PC-9 (cell line): ENCODE data around the gene LRRC28.

Experiments
- EZH2 ChIP-seq: fragments of 200-600 bp; sonication (generic); IDR thresholded peaks from 2 replicates; pipeline ENCODE4 v1.8.0; 2017; ENCODE audit warnings: antibody characterized with exemption, low read depth
- TF ChIP-seq, protein P1 (sequence below): fragments of 200-600 bp; sonication (generic); conservative IDR thresholded peaks from 2 replicates; pipeline ENCODE4 v1.6.1; 2017; ENCODE audit warnings: mixed run types, antibody characterized with exemption, mild to moderate bottlenecking, moderate library complexity

DNA sequence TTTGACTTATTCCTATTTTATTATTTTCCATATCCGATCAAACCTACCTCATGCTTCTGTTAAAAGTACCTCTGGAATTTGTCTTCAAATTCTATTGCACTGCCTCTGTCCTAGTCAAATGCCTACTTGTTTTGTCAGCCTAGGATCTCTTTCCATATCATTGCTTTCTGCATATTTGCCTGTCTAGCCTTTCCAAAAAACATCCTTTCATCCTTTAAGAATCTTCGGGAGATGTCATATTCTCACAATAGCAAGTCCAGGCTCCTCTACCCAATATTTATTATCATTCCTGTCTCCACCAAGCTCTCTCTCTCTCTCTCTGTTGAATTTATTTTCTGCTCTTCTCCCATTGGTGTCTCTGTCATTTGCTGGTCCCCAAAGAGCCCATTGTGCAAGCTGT, 80.1 kb downstream of the LRRC28 start:
- no peak for TF ChIP-seq EZH2
- TF ChIP-seq, protein P1, sequence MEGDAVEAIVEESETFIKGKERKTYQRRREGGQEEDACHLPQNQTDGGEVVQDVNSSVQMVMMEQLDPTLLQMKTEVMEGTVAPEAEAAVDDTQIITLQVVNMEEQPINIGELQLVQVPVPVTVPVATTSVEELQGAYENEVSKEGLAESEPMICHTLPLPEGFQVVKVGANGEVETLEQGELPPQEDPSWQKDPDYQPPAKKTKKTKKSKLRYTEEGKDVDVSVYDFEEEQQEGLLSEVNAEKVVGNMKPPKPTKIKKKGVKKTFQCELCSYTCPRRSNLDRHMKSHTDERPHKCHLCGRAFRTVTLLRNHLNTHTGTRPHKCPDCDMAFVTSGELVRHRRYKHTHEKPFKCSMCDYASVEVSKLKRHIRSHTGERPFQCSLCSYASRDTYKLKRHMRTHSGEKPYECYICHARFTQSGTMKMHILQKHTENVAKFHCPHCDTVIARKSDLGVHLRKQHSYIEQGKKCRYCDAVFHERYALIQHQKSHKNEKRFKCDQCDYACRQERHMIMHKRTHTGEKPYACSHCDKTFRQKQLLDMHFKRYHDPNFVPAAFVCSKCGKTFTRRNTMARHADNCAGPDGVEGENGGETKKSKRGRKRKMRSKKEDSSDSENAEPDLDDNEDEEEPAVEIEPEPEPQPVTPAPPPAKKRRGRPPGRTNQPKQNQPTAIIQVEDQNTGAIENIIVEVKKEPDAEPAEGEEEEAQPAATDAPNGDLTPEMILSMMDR = no peak
